Measurements from ENCODE around the gene ARMC9.

ARMC9 gene

DNA sequence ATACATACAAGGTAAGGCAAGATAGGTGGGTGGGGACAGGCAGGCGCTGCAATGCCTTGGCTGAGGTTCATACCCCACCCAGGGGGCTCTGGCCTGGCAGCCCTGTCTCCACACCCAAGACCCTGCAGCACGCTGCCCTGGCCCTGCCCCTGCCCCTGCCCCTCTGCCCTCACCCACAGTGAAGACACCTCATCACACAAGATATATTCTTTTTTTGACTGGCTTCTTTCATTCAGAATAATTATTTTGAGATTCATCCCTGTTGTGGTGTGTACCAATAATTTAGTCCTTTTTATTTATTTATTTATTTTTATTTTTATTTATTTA lies 185.6 kb downstream of the ARMC9 start:
- no peak for TF ChIP-seq SIN3A (IDR thresholded peaks at IDR 0.05; ENCODE audit: borderline replicate concordance, insufficient read depth, low read length)
- TF ChIP-seq POLR2AphosphoS5 (IDR thresholded peaks at IDR 0.05; ENCODE audit: low read depth, low read length), result no peak
- TF ChIP-seq REST (IDR thresholded peaks at IDR 0.05; ENCODE audit: insufficient read depth in 1 of 2, low read depth in 2 of 2, low read length in 2 of 2), result no peak
- no peak for TF ChIP-seq FOXP2 (optimal IDR thresholded peaks at IDR 0.05; ENCODE audit: borderline replicate concordance, extremely low read depth, extremely low read length, insufficient read depth)

DNA sequence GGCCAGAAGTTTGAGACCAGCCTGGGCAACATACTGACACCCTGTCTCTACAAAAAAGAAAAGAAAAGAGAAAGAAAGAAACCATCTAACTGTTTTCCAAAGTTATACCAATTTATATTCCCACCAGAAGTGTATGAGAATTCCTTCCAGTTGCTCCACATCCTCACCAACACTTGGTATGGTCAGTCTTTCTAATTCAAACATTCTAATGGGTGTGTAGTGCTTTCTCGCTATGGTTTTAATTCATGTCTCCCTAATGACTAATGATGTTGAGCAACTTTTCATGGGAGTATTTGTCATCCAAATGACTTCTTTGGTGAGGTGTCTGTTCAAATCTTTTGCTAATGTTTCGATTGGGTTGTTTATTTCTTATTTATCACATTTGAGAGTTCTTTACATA lies 186.5 kb downstream of the ARMC9 start:
- TF ChIP-seq POLR2AphosphoS5 (IDR thresholded peaks at IDR 0.05; ENCODE audit: low read depth, low read length) (no peak), SIN3A (IDR thresholded peaks at IDR 0.05; ENCODE audit: borderline replicate concordance, insufficient read depth, low read length) (no peak), TAF1 (IDR thresholded peaks at IDR 0.05; ENCODE audit: borderline replicate concordance, insufficient read depth, low read length) (no peak), REST (IDR thresholded peaks at IDR 0.05; ENCODE audit: insufficient read depth in 1 of 2, low read depth in 2 of 2, low read length in 2 of 2) (no peak), FOXP2 (optimal IDR thresholded peaks at IDR 0.05; ENCODE audit: borderline replicate concordance, extremely low read depth, extremely low read length, insufficient read depth) (no peak)

GRCh38 chr2:231385429-231385828 lies 187.0 kb downstream of the ARMC9 start:
- TF ChIP-seq FOXP2 (optimal IDR thresholded peaks at IDR 0.05; ENCODE audit: borderline replicate concordance, extremely low read depth, extremely low read length, insufficient read depth) (no peak), REST (IDR thresholded peaks at IDR 0.05; ENCODE audit: insufficient read depth in 1 of 2, low read depth in 2 of 2, low read length in 2 of 2) (no peak), TAF1 (IDR thresholded peaks at IDR 0.05; ENCODE audit: borderline replicate concordance, insufficient read depth, low read length) (no peak), POLR2AphosphoS5 (IDR thresholded peaks at IDR 0.05; ENCODE audit: low read depth, low read length) (no peak), SIN3A (IDR thresholded peaks at IDR 0.05; ENCODE audit: borderline replicate concordance, insufficient read depth, low read length) (no peak)

DNA sequence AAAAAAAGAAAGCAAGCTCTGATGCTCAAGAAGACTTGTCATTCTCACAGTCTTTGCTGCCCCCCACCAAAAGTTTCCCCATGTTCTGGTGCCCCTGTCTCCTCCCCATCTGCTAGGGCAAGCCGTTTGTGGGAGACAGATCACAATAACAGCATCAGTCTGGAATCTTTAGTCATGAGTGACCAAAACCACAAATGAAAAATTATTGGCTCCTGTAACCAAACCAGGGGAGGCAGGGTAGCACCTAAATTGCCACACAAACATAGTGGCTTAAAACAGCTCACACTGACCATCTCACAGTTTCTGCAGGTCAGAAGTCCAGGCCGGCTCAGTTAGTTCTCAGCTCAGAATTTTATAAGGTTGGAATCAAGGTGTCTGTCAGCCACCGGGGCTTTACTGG lies 188.0 kb downstream of the ARMC9 start:
- no peak for TF ChIP-seq TAF1 (IDR thresholded peaks at IDR 0.05; ENCODE audit: borderline replicate concordance, insufficient read depth, low read length)

- TF ChIP-seq TAF1 (IDR thresholded peaks at IDR 0.05; ENCODE audit: borderline replicate concordance, insufficient read depth, low read length) (no peak), REST (IDR thresholded peaks at IDR 0.05; ENCODE audit: insufficient read depth in 1 of 2, low read depth in 2 of 2, low read length in 2 of 2) (no peak), SIN3A (IDR thresholded peaks at IDR 0.05; ENCODE audit: borderline replicate concordance, insufficient read depth, low read length) (no peak), POLR2AphosphoS5 (IDR thresholded peaks at IDR 0.05; ENCODE audit: low read depth, low read length) (no peak), FOXP2 (optimal IDR thresholded peaks at IDR 0.05; ENCODE audit: borderline replicate concordance, extremely low read depth, extremely low read length, insufficient read depth) (no peak)
Measured at GRCh38 chr2:231387904-231388724, 189.7 kb downstream of the ARMC9 start.

Data from PFSK-1 (cell line).